SIG-M5 (cell line): ENCODE results near the gene MAST2.
"Not testable (repeated sequence)": the region's sequence is repeated elsewhere in the genome, so short reads cannot be mapped to it uniquely, and the experiment has no call there.

Source experiments
- DNase-seq: peaks from one replicate; lab custom pipeline; 2025; lab: John Stamatoyannopoulos, UW

The MAST2 gene

GRCh38 chr1:45814776-45815175 lies 11.4 kb downstream of the MAST2 start:
- no peak for DNase-seq

GRCh38 chr1:45815667-45816458 lies 12.5 kb downstream of the MAST2 start:
- DNase-seq = no peak

- no peak for DNase-seq
These were observed 16.8 kb downstream of the MAST2 start for GRCh38 chr1:45820173-45820572.

- no peak for DNase-seq
These were observed 17.4 kb downstream of the MAST2 start for GRCh38 chr1:45820788-45821187.

- no peak for DNase-seq
These were observed 19.2 kb downstream of the MAST2 start for GRCh38 chr1:45822644-45823043.

GRCh38 chr1:45824607-45825006 lies 21.2 kb downstream of the MAST2 start:
- DNase-seq = no peak

GRCh38 chr1:45827256-45827655 lies 23.8 kb downstream of the MAST2 start:
- DNase-seq = no peak

- no peak for DNase-seq
These were observed 25.4 kb downstream of the MAST2 start for GRCh38 chr1:45828841-45829240.

- no peak for DNase-seq
These were observed 29.9 kb downstream of the MAST2 start for GRCh38 chr1:45833361-45833760.

GRCh38 chr1:45834689-45835088 lies 31.3 kb downstream of the MAST2 start:
- no peak for DNase-seq

GRCh38 chr1:45836451-45836850 lies 33.0 kb downstream of the MAST2 start:
- DNase-seq = no peak

GRCh38 chr1:45836861-45837260 lies 33.4 kb downstream of the MAST2 start:
- not testable (repeated sequence) for DNase-seq

GRCh38 chr1:45838322-45838721 lies 34.9 kb downstream of the MAST2 start:
- DNase-seq = not testable (repeated sequence)

GRCh38 chr1:45840704-45841103 lies 37.3 kb downstream of the MAST2 start:
- no peak for DNase-seq

- DNase-seq = no peak
These were observed 39.4 kb downstream of the MAST2 start for GRCh38 chr1:45842786-45843185.

GRCh38 chr1:45843474-45843905 lies 40.1 kb downstream of the MAST2 start:
- DNase-seq = peak; percentile 21

- DNase-seq = not testable (repeated sequence)
These were observed 40.6 kb downstream of the MAST2 start for GRCh38 chr1:45844000-45844399.

- no peak for DNase-seq
These were observed 43.5 kb downstream of the MAST2 start for GRCh38 chr1:45846931-45847330.

GRCh38 chr1:45848097-45848496 lies 44.7 kb downstream of the MAST2 start:
- DNase-seq = no peak

- DNase-seq = no peak
These were observed 45.3 kb downstream of the MAST2 start for GRCh38 chr1:45848714-45849113.

- DNase-seq = no peak
These were observed 46.6 kb downstream of the MAST2 start for GRCh38 chr1:45850017-45850416.

- no peak for DNase-seq
These were observed 51.3 kb downstream of the MAST2 start for GRCh38 chr1:45854724-45855123.

GRCh38 chr1:45857101-45857700 lies 53.8 kb downstream of the MAST2 start:
- DNase-seq = no peak
